LHCN-M2 (cell line): ENCODE data around the gene MYLK3. TPM values are rescaled to one million over a fixed set of nuclear protein-coding genes. Genes with fewer than 3 reads are reported as not detected.
A peak's percentile ranks its signal among the peaks of the same experiment; 100 is the strongest.
"Not testable (repeated sequence)": the region's sequence is repeated elsewhere in the genome, so short reads cannot be mapped to it uniquely, and the experiment has no call there.

Experiments
- DNase-seq: peaks from one replicate; pipeline ENCODE4 v3.0.0-alpha.2; 2012; ENCODE audit warnings: low read depth
- total RNA-seq: library from RNA; depleted of rRNA; stranded (reverse); fragments of >200 nt; gene quantifications from 2 replicates; pipeline ENCODE4 v1.2.3, GENCODE V29; 2014; rRNA removed

MYLK3 gene
- total RNA-seq, 1 experiment from 2014 or later: 0.06 TPM

DNA sequence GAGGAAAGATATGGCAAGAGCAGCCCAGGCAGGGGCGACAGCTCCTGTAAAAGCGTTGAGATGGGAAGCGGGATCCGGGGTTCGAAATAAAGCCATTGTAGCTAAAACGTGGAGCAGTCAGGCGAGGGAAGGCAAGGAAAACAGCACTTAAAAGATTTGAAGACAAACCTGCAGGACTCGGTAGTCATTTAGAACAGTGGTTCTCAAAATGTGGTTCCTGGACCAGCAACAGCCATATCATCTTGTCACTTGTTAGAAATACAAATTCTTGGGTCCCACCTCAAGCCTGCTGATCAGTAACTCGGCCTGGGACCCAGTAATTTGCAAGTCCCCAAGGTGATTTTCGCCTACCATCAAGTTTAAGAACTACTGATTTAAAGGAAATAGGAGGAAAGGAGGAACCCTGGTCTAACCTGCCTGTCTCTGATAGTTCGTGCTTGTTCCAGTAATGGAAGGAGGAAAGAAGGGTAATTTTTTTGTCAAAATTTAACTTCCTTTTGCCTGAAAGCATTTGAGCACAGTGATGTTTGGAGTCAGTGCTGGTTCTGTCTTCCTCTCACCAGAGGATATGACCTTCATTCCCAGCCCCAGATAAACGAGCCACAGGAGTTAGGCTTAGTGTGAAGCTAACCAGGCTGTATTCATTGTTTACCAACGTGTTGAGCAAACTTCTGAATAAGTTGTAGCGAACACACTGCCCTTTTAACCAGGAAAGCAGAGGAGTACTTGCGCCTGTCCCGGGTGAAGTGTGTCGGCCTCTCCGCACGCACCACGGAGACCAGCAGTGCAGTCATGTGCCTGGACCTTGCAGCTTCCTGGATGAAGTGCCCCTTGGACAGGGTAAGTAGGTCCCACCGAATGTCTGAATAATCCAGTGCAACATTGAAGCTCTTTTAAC, 57.6 kb downstream of the MYLK3 start:
- DNase-seq: peak; percentile 15

DNA sequence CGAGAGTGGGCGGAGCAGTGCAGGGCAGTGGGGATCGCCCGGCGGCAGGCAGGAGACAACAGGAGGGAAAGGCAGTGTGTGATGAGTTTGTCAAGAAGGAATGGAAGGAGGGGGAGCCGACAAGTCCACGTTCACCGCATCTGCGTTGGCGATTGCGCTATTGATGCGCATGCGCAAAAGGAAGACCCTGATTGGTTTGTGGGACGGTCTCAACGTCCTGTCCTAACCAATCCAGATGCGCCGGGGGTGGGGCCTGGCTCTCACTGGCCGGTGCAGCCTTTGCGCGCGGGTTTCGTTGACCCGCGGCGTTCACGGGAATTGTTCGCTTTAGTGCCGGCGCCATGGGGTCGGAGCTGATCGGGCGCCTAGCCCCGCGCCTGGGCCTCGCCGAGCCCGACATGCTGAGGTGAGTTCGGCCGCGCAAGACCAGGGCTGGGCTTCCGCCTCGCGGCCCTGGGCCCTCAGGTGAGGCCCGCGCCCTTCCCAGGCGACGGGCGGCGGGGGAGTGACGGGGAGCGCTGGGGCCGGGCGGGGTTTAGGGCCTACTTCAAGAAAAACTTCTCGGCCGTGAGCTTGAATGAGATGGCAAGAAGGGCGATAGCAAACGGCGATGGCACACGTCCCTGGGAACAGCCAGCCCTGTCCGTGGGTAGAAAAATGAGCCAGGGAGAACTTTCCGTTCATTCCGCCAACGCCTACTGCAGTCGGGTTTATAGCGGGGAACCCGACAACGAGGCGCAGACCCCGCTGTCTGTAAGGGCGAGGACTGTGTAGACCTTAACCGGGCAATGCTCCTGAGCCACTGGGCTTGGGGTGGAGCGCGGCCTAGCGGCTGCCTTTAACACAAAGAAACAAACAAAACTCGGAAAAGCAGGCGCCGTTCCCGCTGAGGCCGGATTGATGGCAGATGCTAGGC, 58.5 kb downstream of the MYLK3 start, which contains the start of gene ORC6:
Gene ORC6 (plus strand): TSS at position 295 of the 916 bp plus-strand sequence. CDS start 47 bp downstream, at position 342.
- peak; percentile 95 for DNase-seq

GRCh38 chr16:46688654-46689364, 59.3 kb downstream of the MYLK3 start, which contains the start of gene VPS35:
Gene VPS35 (minus strand): TSS chr16:46689178. CDS start chr16:46689133, 45 bp downstream.
- peak; percentile 98 for DNase-seq

DNA sequence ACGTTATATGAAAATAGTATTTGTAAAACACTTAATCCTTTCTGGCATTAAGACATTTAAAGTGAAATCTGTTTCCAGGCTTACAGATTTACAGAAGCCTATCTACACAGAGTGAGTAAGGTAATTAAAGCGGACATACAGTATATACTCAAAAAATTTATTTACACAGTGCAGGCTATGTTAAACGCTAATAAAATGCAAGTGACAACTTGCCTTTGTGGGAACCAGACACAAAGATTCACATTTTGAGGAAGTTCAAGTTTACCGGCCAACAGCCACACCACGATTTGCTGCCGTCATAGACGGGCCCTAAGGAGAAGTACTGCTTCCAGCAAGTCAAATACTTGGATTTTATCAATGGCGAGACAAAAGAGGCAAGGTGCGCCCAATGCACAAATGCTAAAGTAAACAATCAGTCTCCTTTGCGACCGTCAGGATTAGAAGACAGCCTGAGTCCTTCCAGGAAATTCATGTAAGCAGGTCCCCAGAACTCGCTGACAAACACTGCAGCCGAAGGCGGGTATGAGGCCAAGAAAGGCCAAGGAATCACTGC, 60.0 kb downstream of the MYLK3 start:
- no peak for DNase-seq

- no peak for DNase-seq
Observed at GRCh38 chr16:46687486-46687885, 60.7 kb downstream of the MYLK3 start.

DNA sequence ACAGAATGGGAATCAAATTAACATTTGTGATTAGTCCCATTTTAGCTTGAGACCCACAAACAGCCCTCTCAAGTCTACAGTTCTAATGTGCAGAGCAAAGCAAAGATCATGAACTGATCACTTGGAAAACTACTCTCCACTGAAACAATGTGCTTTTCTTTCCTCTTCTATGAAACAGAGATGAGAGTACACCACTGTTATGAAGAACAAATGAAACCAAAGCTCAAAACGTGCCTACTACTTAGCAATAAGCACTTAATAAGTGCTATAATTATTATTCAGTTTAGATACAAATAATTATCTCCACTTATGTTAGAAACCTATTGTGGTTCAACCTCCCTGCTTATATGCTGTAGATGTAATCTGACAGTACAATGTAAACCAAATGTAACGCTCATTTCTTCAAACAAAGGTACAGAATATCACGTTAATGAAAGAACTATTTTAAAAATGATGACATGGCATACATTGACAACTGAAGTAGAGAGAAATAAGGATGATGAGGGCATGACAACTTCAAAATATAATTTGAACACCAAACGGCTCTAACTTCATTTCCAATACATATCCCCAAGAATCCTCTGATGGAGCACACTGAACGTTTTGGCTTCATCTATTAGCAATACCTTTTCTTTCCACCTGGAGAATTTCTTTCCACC, 61.2 kb downstream of the MYLK3 start:
- no peak for DNase-seq

DNA sequence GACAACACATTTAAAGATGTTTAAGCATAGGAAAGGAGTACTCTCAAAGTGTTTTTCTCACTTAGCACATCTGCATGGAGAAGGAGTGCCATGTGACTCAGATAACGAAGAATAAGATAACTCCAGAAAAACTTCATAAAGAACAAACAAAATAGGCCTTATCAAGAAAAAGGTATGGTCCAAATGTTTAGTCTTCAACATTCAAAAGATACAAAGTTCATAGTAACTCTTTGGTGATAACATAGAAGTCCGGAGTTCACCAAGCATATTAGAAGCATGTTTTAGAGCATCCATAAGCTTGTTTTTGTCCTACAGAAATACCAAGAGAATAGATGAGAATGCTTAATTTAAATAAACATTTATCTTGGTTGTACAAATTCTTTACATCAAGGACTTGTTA, 66.3 kb downstream of the MYLK3 start:
- DNase-seq: not testable (repeated sequence)

- not testable (repeated sequence) for DNase-seq
Observed at GRCh38 chr16:46677943-46678342, 70.2 kb downstream of the MYLK3 start.

GRCh38 chr16:46673320-46674013, 74.7 kb downstream of the MYLK3 start:
- peak; percentile 54 for DNase-seq

DNA sequence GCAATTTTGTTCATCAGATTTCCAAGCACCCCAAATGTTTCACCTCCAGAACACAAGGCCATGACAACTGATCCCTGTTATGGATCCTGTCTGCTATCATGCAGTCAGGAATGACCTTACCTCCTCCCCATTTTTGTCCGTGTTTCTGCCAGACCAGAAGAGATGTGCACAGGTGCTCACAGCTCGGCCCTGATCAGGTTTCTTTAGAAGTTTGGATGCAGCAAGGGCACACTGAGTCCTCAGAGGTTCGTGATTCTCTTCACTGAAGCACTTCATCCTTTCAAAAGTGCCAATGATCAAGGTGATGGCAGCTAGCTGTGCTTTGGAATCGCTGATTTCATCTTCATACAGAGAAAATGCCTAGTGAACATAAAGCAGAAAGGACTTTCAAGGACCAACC, 86.0 kb downstream of the MYLK3 start:
- DNase-seq: no peak

GRCh38 chr16:46658925-46659324, 89.2 kb downstream of the MYLK3 start:
- no peak for DNase-seq

Other genes with a start within 250 kb of the MYLK3 start
- gene SHCBP1, start 127.0 kb downstream of the MYLK3 start, total RNA-seq: 59.4 and 67.0 TPM in 2 replicates
- 158 and 170 TPM in 2 replicates for gene VPS35, start 59.2 kb downstream of the MYLK3 start, total RNA-seq
- 41.4 and 42.4 TPM in 2 replicates for gene ORC6, start 58.7 kb downstream of the MYLK3 start, total RNA-seq
- 9.5 and 12.0 TPM in 2 replicates for gene C16orf87, start 82.8 kb upstream of the MYLK3 start, total RNA-seq
- 16.0 and 20.1 TPM in 2 replicates for gene GPT2, start 136.0 kb upstream of the MYLK3 start, total RNA-seq
- gene DNAJA2, start 225.3 kb upstream of the MYLK3 start, total RNA-seq: 65.7 and 70.4 TPM in 2 replicates